ENCODE data around the gene TNFRSF12A.

DNA sequence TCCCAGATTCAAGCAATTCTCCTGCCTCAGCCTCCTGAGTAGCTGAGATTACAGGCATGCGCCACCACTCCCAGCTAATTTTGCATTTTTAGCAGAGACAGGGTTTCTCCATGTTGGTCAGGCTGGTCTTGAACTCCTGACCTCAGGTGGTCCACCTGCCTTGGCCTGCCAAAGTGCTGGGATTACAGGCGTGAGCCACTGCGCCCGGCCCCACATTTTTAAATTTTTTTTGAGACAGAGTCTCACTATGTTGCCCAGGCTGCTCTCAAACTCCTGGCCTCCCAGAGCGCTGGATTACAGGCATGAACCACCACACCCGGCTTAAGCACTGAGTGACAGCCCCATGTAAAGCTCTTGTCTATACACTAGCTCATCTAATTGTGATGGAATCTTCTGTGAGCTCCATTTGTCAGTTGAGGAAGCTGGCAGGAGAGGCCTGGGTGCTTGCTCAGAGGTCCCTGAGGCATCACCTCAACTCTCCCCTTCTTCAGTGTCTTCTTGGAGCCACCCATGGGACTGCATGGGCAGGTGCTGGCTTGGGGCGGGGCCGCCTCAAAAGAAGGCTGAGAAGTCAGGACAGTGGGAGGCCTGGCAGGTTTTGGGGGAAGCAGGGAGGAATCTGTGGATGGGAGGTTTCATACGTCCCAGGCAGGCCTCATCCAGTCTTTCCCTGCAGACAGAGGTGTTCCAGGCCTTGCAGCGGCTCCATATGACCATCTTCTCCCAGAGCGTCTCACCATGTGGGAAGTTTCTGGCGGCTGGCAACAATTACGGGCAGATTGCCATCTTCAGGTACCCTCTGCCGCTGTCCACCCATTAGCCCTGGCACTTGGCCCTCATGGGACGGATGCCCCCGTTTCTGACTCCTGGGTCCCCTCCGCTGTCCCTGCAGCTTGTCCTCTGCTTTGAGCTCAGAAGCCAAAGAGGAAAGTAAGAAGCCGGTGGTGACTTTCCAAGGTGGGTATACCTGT is 5.1 kb downstream of the TNFRSF12A start:
- no peak for TF ChIP-seq POLR2A (IDR thresholded peaks at IDR 0.05)
- TF ChIP-seq, protein P1, sequence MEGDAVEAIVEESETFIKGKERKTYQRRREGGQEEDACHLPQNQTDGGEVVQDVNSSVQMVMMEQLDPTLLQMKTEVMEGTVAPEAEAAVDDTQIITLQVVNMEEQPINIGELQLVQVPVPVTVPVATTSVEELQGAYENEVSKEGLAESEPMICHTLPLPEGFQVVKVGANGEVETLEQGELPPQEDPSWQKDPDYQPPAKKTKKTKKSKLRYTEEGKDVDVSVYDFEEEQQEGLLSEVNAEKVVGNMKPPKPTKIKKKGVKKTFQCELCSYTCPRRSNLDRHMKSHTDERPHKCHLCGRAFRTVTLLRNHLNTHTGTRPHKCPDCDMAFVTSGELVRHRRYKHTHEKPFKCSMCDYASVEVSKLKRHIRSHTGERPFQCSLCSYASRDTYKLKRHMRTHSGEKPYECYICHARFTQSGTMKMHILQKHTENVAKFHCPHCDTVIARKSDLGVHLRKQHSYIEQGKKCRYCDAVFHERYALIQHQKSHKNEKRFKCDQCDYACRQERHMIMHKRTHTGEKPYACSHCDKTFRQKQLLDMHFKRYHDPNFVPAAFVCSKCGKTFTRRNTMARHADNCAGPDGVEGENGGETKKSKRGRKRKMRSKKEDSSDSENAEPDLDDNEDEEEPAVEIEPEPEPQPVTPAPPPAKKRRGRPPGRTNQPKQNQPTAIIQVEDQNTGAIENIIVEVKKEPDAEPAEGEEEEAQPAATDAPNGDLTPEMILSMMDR (IDR thresholded peaks at IDR 0.05) = no peak
